Measurements from ENCODE around the gene HLTF. TPM values are rescaled to one million over a fixed set of nuclear protein-coding genes. Genes with fewer than 3 reads are reported as not detected.
A peak's percentile ranks its signal among the peaks of the same experiment; 100 is the strongest.

HLTF gene
- total RNA-seq, 4 donors from 2014 or later = 5.2 to 12.4 (median 8.1) TPM

- TF ChIP-seq POLR2A (IDR thresholded peaks at IDR 0.05) (no peak), CTCF (IDR thresholded peaks at IDR 0.05) (no peak)
These were observed 875 bp upstream of the HLTF start for GRCh38 chr3:149087208-149087607.

GRCh38 chr3:149085828-149086231 is 503 bp downstream of the HLTF start:
- no peaks in the 10 kb centered on the region for H3K27me3 ChIP-seq
- H3K27ac ChIP-seq = peak overlapping the region; percentile 69 to 83 (median 80)
- H3K9me3 ChIP-seq = no peaks in the 10 kb centered on the region
- peak overlapping the region; percentile 61 to 78 (median 72) for H3K4me3 ChIP-seq
- WGBS, 2 donors = 1% methylated on average over 11 to 14 of the region's 21 CpGs
- H3K36me3 ChIP-seq = peaks cover 0 to 8% (median 0%) of the 10 kb centered on the region in 3 donors
- TF ChIP-seq CTCF (IDR thresholded peaks at IDR 0.05) (no peak), POLR2A (IDR thresholded peaks at IDR 0.05) (no peak)
- no peak for DNase-seq
- intact Hi-C loops (cut with DNase I) = no loop called here
- peaks cover 4 to 27% (median 9%) of the 10 kb centered on the region in 3 donors for H3K4me1 ChIP-seq

More at GRCh38 chr3:149087208-149087607, 875 bp upstream of the HLTF start:
- no peaks in the 10 kb centered on the region for H3K9me3 ChIP-seq
- H3K27ac ChIP-seq = no peak overlapping the region
- 91 to 95% methylated on average over 11 to 13 of the region's 15 CpGs for WGBS, 2 donors
- DNase-seq = no peak
- peaks cover 4 to 27% (median 9%) of the 10 kb centered on the region in 3 donors for H3K4me1 ChIP-seq
- H3K4me3 ChIP-seq = no peak overlapping the region
- no peaks in the 10 kb centered on the region for H3K27me3 ChIP-seq
- intact Hi-C loops (cut with DNase I) = no loop called here
- H3K36me3 ChIP-seq = peaks cover 0 to 1% (median 0%) of the 10 kb centered on the region in 3 donors

DNA sequence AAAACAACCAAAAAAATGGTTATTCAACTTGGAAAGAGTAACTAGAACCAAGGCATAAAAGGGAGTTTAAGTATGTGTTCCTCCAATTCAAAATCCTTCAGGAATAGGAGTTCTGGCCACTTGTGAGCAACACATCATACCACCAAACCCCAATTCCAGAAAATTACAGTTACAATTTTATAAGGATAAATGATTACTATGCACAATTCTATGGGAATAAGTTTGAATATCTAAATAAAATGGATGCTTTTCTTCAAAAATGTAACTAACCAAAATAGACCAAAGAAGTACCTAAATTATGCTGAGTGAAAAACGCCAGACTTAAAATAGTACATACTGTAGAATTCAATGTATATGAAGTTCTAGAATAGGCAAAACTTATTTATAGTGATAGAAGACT is 4.6 kb downstream of the HLTF start:
- H3K27me3 ChIP-seq = no peaks in the 10 kb centered on the region
- H3K36me3 ChIP-seq = peaks cover 0 to 8% (median 0%) of the 10 kb centered on the region in 3 donors
- no peaks in the 10 kb centered on the region for H3K9me3 ChIP-seq
- H3K27ac ChIP-seq = no peak overlapping the region
- WGBS, 2 donors = 93 to 100% methylated on average over 1 of the region's 1 CpG
- intact Hi-C loops (cut with DNase I) = no loop called here
- DNase-seq = no peak
- H3K4me1 ChIP-seq = peaks cover 4 to 24% (median 9%) of the 10 kb centered on the region in 3 donors
- H3K4me3 ChIP-seq = no peak overlapping the region
- TF ChIP-seq CTCF (IDR thresholded peaks at IDR 0.05) (no peak), POLR2A (IDR thresholded peaks at IDR 0.05) (no peak)

DNA sequence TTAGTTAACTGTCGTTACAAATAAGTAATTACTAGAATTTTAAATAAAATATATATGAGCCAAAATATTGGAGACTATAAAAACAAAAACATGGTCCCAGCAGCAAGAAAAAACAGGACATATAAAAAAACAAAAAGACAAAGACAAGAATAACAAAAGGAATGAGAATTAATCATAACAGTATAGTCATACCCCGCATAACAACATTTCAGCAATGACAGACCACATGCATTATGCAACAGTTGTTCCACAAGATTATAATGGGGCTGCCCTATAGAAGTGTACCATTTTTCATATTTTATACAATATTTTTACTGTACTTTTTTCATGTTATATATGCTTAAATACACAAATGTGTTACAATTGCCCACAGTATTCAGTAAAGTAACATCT is 5.6 kb downstream of the HLTF start:
- 67 to 69% methylated on average over 2 of the region's 2 CpGs for WGBS, 2 donors
- DNase-seq = no peak
- peaks cover 4 to 19% (median 9%) of the 10 kb centered on the region in 3 donors for H3K4me1 ChIP-seq
- H3K4me3 ChIP-seq = no peak overlapping the region
- H3K9me3 ChIP-seq = no peaks in the 10 kb centered on the region
- TF ChIP-seq POLR2A (IDR thresholded peaks at IDR 0.05) (no peak), CTCF (IDR thresholded peaks at IDR 0.05) (no peak)
- intact Hi-C loops (cut with DNase I) = no loop called here
- H3K36me3 ChIP-seq = peaks cover 0 to 9% (median 0%) of the 10 kb centered on the region in 3 donors
- no peaks in the 10 kb centered on the region for H3K27me3 ChIP-seq
- no peak overlapping the region for H3K27ac ChIP-seq

GRCh38 chr3:149080011-149080698 is 6.2 kb downstream of the HLTF start:
- WGBS, 2 donors = 91 to 92% methylated on average over 3 of the region's 3 CpGs
- H3K27ac ChIP-seq = no peak overlapping the region
- no peak overlapping the region for H3K4me3 ChIP-seq
- peaks cover under 1 to 14% (median 4%) of the 10 kb centered on the region in 3 donors for H3K4me1 ChIP-seq
- TF ChIP-seq POLR2A (IDR thresholded peaks at IDR 0.05) (no peak), CTCF (IDR thresholded peaks at IDR 0.05) (no peak)
- H3K27me3 ChIP-seq = no peaks in the 10 kb centered on the region
- H3K36me3 ChIP-seq = peaks cover 0 to 14% (median 0%) of the 10 kb centered on the region in 3 donors
- intact Hi-C loops (cut with DNase I) = no loop called here
- H3K9me3 ChIP-seq = no peaks in the 10 kb centered on the region
- no peak for DNase-seq
